HUES48 (cell line): ENCODE measurements around the gene SLC39A2.
"Not testable (repeated sequence)": the region's sequence is repeated elsewhere in the genome, so short reads cannot be mapped to it uniquely, and the experiment has no call there.

Source experiments
- H3K27ac ChIP-seq: one replicate; pipeline ENCODE4 v1.7.0; 2013; ENCODE audit warnings: low read depth, low read length, inconsistent platforms
- H3K27me3 ChIP-seq: 2 replicates; pipeline ENCODE4 v1.6.1; 2013; ENCODE audit warnings: mild to moderate bottlenecking, low read length; ENCODE audit not compliant: control insufficient read depth, insufficient read depth
- H3K36me3 ChIP-seq: 2 replicates; pipeline ENCODE4 v1.6.1; 2013; ENCODE audit warnings: low read length; ENCODE audit not compliant: control insufficient read depth, insufficient read depth
- H3K4me1 ChIP-seq: 2 replicates; pipeline ENCODE4 v1.6.1; 2013; ENCODE audit warnings: mild to moderate bottlenecking, low read length; ENCODE audit not compliant: control insufficient read depth, insufficient read depth
- H3K4me3 ChIP-seq: 2 replicates; pipeline ENCODE4 v1.5.1; 2013; ENCODE audit warnings: mild to moderate bottlenecking, low read depth, low read length
- H3K9ac ChIP-seq: 2 replicates; pipeline ENCODE4 v1.6.1; 2013; ENCODE audit warnings: mild to moderate bottlenecking, low read depth, low read length, moderate library complexity
- H3K9me3 ChIP-seq: 2 replicates; pipeline ENCODE4 v1.6.1; 2013; ENCODE audit warnings: low read length; ENCODE audit not compliant: control insufficient read depth, insufficient read depth

SLC39A2 gene, protein sequence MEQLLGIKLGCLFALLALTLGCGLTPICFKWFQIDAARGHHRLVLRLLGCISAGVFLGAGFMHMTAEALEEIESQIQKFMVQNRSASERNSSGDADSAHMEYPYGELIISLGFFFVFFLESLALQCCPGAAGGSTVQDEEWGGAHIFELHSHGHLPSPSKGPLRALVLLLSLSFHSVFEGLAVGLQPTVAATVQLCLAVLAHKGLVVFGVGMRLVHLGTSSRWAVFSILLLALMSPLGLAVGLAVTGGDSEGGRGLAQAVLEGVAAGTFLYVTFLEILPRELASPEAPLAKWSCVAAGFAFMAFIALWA

DNA sequence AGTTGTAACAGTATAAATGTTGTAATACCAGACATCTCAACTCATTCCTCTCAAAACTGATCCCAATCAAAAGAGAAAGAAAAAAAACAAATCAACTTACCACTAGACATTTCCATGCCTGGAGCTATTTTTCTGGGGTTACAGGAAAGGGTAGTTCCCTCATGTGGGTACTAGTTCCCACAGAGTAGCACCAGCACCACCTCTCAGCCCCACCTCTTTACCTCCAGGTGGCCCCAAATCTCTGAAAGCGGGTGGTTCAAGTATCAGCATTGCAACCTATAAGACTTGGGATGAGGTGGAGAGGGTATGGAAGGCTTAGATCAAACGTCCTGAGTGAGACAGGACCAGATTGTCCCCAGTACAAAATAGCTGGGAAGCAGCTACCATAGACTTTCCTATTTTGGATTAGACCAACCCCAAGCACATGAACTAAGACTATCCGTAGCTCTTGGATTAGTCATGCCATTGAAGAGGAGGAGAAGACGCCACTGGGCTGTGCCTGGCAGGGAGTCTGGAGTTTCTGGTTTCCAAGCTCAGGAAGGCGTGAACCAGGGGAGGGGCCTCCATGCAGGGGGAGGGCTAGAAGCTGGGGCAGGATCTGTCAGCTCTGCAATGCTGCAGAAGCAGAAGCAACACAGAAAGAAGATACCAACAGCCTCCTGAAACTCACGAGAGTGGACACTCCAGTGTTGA lies at the start of gene SLC39A2:
Gene SLC39A2, plus strand, starts transcription at position 620 of the 693 bp plus-strand sequence. CDS start 154 bp downstream, outside the sequence.
- H3K9me3 ChIP-seq = no peaks in the 10 kb centered on the region
- H3K9ac ChIP-seq = no peak within 1 kb of the TSS
- no peaks in the 10 kb centered on the region for H3K27me3 ChIP-seq
- peaks cover 8% of the 10 kb centered on the region for H3K4me1 ChIP-seq
- H3K36me3 ChIP-seq = peaks cover 35% of the 10 kb centered on the region
- peak within 1 kb of the TSS; percentile 43 for H3K27ac ChIP-seq
- no peak within 1 kb of the TSS for H3K4me3 ChIP-seq

DNA sequence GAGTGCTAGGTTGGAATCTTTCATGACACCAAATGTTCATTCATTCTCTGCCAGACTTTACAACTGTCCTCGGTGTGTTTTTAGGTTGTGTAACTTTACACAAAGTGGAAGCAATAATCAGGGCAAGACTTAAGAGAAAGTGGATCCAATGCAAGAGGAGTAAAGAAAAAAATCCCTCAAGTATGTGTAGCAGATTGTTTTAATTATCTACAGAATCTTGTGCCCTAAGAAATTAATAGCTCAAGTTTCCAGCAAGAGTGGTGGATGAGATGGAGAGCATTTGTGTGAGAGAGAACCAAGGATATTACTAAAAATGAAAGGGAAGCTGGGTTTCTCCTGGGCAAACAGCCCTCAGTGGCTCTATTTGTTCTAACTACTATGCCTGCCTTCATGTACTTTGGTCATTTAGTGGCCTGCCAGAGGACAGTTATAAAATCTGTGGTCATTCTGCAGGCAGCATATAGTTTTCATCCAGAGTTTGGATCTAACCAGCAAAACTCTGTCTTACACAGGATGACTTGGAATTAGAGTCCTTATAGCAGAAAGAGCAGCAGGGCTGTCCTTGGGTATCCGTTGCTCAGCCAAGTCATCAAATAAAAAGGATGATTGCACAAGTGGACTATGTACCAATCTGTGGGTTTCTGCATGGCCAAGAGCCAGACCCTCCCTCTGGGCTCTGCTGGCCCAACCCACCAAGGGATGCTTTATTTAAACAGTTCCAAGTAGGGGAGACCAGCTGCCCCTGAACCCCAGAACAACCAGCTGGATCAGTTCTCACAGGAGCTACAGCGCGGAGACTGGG lies 44.2 kb upstream of the SLC39A2 start, which contains the start of gene RNASE2:
Gene RNASE2, plus strand, starts transcription at position 752 of the 802 bp plus-strand sequence. CDS start 285 bp downstream, outside the sequence.
- not testable (repeated sequence) for H3K27me3 ChIP-seq, H3K27ac ChIP-seq, H3K9ac ChIP-seq, H3K36me3 ChIP-seq, H3K4me1 ChIP-seq, H3K4me3 ChIP-seq, H3K9me3 ChIP-seq

DNA sequence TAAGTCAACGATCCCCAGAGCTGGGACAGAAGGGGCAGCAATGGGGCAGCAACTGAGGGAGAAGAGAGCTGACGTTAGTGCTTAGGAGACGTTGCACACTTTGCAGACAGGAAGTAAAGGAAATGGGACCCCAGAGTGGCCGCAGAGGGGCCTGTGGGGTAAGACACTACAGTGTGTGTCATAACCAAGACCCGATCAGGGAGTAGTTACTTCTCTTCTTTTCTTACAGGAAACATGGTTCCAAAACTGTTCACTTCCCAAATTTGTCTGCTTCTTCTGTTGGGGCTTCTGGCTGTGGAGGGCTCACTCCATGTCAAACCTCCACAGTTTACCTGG lies 43.6 kb upstream of the SLC39A2 start:
- not testable (repeated sequence) for H3K9ac ChIP-seq, H3K27me3 ChIP-seq, H3K9me3 ChIP-seq, H3K27ac ChIP-seq, H3K36me3 ChIP-seq, H3K4me3 ChIP-seq, H3K4me1 ChIP-seq

DNA sequence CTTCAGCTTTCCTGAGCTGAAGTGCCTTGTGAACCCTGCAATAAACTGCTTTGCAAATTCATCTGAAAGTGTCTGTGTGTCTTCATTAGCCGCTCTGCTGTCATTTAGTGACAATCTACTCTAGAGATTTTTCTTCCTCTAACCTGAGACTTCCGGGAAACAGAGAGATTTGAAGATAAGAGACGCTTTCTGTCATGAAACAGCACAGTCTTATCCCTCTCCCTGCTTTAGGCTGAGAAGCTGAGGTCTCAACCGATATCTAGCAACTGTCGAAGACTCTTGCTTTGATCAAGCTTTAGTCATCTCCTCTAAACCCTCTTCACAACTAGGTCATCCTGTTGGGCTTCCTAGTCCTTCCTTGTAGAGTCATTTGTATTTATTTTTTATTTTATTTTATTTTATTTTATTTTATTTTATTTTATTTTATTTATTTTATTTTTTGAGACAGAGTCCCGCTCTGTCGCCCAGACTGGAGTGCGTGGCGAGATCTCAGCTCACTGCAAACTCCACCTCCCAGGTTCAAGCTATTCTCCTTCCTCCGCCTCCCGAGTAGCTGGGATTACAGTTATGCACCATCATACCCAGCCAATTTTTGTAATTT lies 42.6 kb upstream of the SLC39A2 start:
- Histone ChIP-seq H3K27ac (no peak overlapping the region), H3K27me3 (0 out of 2 replicates have a peak, but pooled peaks cover 3% of the 10 kb centered on the region), H3K9me3 (no peaks in the 10 kb centered on the region), H3K9ac (no peak overlapping the region), H3K4me1 (peaks cover 3% of the 10 kb centered on the region; the same call in 1 of the 2 replicates), H3K36me3 (no peaks in the 10 kb centered on the region), H3K4me3 (no peak overlapping the region)

DNA sequence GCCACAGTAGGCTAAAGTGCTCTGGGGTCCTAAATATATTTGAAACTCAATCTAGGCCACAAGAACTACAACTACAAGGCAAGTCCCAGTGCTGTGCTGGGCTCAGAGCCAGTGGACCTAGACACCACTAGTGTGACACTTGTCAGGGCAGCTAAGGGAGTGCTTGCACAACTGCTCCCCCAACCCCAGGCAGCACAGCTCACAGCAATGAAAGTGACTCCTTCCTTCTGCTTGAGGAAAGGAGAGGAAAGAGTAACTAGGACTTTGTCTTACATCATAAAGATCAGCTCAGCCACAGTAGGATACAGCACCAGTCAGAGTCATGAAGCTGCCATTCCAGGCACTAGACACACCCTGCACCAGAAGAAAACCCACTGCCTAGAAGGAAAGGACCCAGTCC lies 40.1 kb upstream of the SLC39A2 start:
- not testable (repeated sequence) for H3K27me3 ChIP-seq, H3K4me3 ChIP-seq, H3K36me3 ChIP-seq, H3K4me1 ChIP-seq, H3K9me3 ChIP-seq, H3K27ac ChIP-seq, H3K9ac ChIP-seq

DNA sequence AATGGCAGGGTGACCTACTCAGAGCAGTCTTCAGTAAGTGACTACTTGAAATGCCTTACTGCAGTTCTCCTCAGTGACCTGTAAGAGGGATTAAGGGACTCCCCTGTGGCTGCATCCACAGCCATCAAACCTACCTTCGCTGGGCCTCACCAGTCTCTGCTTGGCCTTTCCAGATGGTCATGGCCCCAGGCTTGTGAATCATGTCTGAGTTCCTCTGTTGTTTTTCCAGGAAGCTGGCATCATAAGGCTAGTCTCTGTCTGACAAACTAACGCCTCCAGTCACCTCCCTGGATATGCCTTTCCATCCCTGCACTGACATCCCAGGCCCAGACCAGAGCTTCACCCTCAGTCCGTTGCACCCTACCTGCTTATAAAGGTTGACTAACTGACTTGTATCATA lies 29.8 kb upstream of the SLC39A2 start:
- no peaks in the 10 kb centered on the region for H3K36me3 ChIP-seq
- no peak overlapping the region for H3K27ac ChIP-seq
- peaks cover 11% of the 10 kb centered on the region; the same call in 1 of the 2 replicates for H3K27me3 ChIP-seq
- no peak overlapping the region for H3K9ac ChIP-seq
- H3K4me3 ChIP-seq = no peak overlapping the region
- no peaks in the 10 kb centered on the region for H3K9me3 ChIP-seq
- H3K4me1 ChIP-seq = peaks cover 5% of the 10 kb centered on the region; the same call in 1 of the 2 replicates

DNA sequence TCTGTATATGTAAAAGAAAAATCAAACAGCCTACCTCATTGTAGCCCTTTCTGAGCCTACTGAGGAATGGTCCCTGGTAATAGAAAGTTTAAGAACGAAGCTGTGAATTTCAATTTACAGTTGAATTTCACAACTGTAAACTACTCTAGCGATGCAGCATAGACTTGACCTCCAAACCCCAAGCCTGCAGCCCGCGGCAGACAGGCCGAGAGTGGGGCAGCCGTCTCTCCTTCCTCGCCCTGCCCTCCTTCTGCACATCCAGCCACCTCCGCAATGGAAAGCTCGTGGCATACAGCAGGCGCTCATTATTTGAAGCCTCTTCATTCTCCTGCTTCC lies 28.5 kb upstream of the SLC39A2 start:
- H3K4me3 ChIP-seq = peak overlapping the region; percentile 71
- H3K9ac ChIP-seq = no peak overlapping the region
- no peak overlapping the region for H3K27ac ChIP-seq
- no peaks in the 10 kb centered on the region for H3K9me3 ChIP-seq
- H3K36me3 ChIP-seq = no peaks in the 10 kb centered on the region
- H3K4me1 ChIP-seq = peaks cover 5% of the 10 kb centered on the region; the same call in 1 of the 2 replicates
- H3K27me3 ChIP-seq = peaks cover 11% of the 10 kb centered on the region; the same call in 1 of the 2 replicates

DNA sequence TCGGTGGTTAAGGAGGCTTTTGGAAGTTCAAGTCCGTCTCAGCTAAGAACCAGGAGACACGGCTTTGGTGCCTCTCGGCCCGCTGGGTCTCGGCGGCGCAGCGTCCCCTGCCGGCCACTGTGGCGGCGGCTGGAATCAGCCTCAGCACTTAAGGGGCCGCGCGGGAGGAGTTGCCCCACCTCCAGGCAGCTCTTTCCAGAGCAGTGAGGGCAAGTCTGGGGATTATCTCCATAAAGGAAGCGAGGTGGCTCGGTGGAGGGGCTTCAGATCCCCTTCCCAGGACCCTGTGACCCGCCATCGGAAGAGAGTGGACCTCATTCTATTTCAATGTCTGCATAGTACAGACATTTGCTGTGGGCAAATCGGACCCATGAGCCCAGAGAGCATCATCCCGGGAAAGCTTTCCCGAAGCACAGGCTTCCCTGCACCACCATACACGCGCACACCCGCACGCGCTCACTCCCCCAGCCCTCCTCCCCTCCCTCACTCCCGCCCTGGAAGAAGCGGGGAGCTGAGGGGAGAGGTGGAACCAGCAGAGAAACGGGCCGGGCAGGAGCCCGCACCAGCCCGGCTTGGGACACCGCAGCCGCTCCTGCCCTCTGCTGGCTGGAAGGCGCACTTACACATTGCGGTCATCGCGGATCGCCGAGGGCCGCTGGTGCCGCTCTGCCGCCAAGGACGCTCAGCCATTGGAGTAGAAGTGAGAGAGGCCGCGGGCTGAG lies 27.9 kb upstream of the SLC39A2 start:
- Histone ChIP-seq H3K4me3 (peak overlapping the region; percentile 71), H3K9ac (peak overlapping the region; percentile 57), H3K36me3 (no peaks in the 10 kb centered on the region), H3K27me3 (peaks cover 11% of the 10 kb centered on the region; the same call in 1 of the 2 replicates), H3K9me3 (no peaks in the 10 kb centered on the region), H3K27ac (peak overlapping the region; percentile 48), H3K4me1 (peaks cover 5% of the 10 kb centered on the region; the same call in 1 of the 2 replicates)

DNA sequence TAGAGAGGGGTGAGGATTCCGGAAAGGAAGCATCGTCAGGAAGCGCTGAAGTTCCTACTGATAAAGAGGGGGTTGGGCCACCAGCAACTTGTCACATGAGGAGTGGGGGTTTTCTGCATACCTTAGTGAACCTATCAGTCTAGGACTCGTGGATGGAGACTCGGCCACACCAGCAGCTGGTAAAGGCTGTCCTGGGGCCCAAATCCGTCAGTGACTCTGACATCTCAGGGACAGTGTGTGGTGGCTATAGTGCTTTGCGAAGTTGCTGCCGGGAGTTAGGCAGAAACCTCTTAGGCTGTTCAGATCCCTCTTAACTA lies 27.4 kb upstream of the SLC39A2 start:
- Histone ChIP-seq H3K9ac (no peak overlapping the region), H3K9me3 (no peaks in the 10 kb centered on the region), H3K4me3 (peak overlapping the region; percentile 71), H3K36me3 (no peaks in the 10 kb centered on the region), H3K4me1 (peaks cover 5% of the 10 kb centered on the region; the same call in 1 of the 2 replicates), H3K27me3 (peaks cover 11% of the 10 kb centered on the region; the same call in 1 of the 2 replicates), H3K27ac (no peak overlapping the region)

DNA sequence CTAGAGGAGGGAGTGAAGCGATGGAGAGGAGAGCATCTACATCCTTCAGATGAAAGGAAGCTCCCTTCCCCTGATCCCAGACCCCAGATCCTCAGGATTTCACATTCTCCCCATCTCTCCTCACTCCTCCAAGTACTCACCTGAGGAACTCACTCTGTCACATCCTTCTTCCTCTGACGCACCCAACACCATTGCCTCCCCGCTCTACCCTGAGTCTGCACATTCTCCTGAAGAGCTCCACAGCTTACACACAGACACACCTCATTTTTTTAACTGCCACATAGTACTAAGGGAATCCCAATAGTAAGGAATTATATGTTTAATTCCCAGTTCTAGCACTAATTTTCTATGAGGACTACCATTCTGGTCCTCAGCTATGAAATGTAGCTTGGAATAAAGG lies 25.6 kb upstream of the SLC39A2 start:
- Histone ChIP-seq H3K27ac (no peak overlapping the region), H3K9ac (no peak overlapping the region), H3K27me3 (peaks cover 8% of the 10 kb centered on the region; the same call in 1 of the 2 replicates), H3K4me3 (no peak overlapping the region), H3K4me1 (peaks cover 5% of the 10 kb centered on the region; the same call in 1 of the 2 replicates), H3K9me3 (no peaks in the 10 kb centered on the region), H3K36me3 (no peaks in the 10 kb centered on the region)
